ENCODE results near the gene CCDC85A.

The CCDC85A gene

DNA sequence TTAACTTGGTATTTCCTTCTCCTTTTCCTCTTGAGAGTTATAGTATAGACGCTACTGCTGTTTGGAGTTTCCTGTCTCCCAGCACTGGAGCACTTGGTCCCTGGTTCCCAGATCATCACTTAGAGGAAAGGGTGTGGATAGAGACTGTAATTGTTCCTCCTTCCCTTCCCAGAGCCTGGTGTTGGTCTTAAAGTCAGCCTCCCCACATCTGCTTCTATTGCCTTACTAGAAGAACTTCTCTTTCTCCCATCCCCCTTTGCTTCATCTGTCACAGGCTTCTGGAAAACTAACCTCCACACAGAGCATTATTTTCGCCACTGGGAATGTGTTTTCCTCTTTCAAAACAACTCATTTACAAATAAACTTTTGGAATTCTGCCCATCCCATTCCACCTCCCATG is 131.0 kb downstream of the CCDC85A start:
- H3K9me3 Mint-ChIP-seq = peaks cover 2% of the 10 kb centered on the region
- H3K4me3 Mint-ChIP-seq = no peak overlapping the region
- TF ChIP-seq, protein P1, sequence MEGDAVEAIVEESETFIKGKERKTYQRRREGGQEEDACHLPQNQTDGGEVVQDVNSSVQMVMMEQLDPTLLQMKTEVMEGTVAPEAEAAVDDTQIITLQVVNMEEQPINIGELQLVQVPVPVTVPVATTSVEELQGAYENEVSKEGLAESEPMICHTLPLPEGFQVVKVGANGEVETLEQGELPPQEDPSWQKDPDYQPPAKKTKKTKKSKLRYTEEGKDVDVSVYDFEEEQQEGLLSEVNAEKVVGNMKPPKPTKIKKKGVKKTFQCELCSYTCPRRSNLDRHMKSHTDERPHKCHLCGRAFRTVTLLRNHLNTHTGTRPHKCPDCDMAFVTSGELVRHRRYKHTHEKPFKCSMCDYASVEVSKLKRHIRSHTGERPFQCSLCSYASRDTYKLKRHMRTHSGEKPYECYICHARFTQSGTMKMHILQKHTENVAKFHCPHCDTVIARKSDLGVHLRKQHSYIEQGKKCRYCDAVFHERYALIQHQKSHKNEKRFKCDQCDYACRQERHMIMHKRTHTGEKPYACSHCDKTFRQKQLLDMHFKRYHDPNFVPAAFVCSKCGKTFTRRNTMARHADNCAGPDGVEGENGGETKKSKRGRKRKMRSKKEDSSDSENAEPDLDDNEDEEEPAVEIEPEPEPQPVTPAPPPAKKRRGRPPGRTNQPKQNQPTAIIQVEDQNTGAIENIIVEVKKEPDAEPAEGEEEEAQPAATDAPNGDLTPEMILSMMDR (IDR thresholded peaks at IDR 0.05; ENCODE audit: unreplicated experiment in 3 of 3) = no peak
- no peaks in the 10 kb centered on the region for H3K36me3 Mint-ChIP-seq (ENCODE audit: low read depth)
- peak overlapping the region in 2 of 3 experiments; percentile 4 to 30 for H3K27ac Mint-ChIP-seq
- H3K4me1 Mint-ChIP-seq = peaks cover 32% of the 10 kb centered on the region
- H3K27me3 Mint-ChIP-seq (ENCODE audit: low read depth) = no peaks in the 10 kb centered on the region

DNA sequence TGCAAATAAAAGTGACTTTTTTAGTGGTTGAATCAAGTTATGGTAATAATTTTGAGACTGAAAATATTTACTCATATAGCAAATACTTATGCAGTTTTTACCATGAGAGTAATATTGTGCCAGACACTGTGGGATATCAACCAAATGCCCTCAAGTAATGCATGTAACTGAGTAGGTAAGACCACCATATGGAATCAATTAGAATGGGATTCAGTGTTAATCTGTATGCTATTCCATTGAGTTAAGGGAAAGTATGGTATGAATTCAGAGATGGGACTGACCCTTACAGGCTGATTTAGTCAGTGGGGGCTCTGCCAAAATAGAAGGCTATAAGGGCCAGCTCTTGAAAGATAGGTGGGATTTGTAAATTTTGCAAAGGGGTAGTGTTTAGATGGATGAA is 131.6 kb downstream of the CCDC85A start:
- TF ChIP-seq, protein P1 (IDR thresholded peaks at IDR 0.05; ENCODE audit: unreplicated experiment in 3 of 3) = no peak
- Mint-ChIP-seq H3K27me3 (ENCODE audit: low read depth) (no peaks in the 10 kb centered on the region), H3K4me1 (peaks cover 26% of the 10 kb centered on the region), H3K27ac (peak overlapping the region in 1 of 3 experiments; percentile 30), H3K4me3 (no peak overlapping the region), H3K9me3 (peaks cover 5% of the 10 kb centered on the region), H3K36me3 (ENCODE audit: low read depth) (no peaks in the 10 kb centered on the region)

DNA sequence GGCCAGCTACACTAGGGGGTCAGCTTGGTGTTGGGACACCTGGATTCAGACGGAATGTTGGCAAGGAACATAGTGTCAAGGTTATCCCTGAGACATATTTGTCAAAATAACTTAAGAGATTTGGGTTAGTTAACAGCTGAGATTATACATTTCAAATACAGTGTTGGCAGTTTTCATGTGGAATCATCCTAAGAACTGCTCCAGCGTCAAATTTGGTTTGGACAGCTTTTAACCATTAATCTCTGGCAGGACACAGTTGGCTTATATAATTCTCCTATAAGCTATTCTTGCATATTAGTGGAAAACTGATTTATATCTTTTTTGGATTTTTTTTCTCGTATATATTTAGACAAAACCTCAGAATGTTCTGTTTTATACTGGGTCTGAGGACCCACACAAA is 132.2 kb downstream of the CCDC85A start:
- peaks cover 6% of the 10 kb centered on the region for H3K9me3 Mint-ChIP-seq
- H3K27ac Mint-ChIP-seq = peak overlapping the region in 1 of 3 experiments; percentile 30
- TF ChIP-seq, protein P1 (IDR thresholded peaks at IDR 0.05; ENCODE audit: unreplicated experiment in 3 of 3) = no peak
- H3K36me3 Mint-ChIP-seq (ENCODE audit: low read depth) = no peaks in the 10 kb centered on the region
- no peak overlapping the region for H3K4me3 Mint-ChIP-seq
- H3K4me1 Mint-ChIP-seq = peaks cover 24% of the 10 kb centered on the region
- H3K27me3 Mint-ChIP-seq (ENCODE audit: low read depth) = no peaks in the 10 kb centered on the region

DNA sequence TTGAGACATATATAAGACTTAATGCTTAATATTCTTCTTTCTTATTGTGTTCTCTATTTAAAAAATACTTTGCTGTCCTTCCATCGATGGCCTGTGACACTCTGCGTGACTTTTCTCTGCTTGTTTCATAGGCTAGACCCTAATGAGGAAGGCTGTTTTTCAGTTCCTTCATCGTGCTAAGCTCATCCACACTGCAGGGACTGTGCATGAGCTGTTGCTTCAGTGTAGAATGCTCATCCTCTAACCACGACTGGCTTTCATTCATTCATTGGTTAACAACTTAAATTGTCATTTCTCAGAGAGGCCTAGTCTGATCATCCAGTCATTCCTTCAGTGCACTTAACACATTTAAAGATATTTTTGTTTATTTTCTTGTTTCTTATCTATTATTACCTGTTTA is 134.4 kb downstream of the CCDC85A start:
- no peak overlapping the region for H3K27ac Mint-ChIP-seq
- no peaks in the 10 kb centered on the region for H3K27me3 Mint-ChIP-seq (ENCODE audit: low read depth)
- H3K4me3 Mint-ChIP-seq = no peak overlapping the region
- peaks cover 10% of the 10 kb centered on the region for H3K9me3 Mint-ChIP-seq
- no peaks in the 10 kb centered on the region for H3K36me3 Mint-ChIP-seq (ENCODE audit: low read depth)
- TF ChIP-seq, protein P1 (IDR thresholded peaks at IDR 0.05; ENCODE audit: unreplicated experiment in 3 of 3) = no peak
- H3K4me1 Mint-ChIP-seq = peaks cover 23% of the 10 kb centered on the region

DNA sequence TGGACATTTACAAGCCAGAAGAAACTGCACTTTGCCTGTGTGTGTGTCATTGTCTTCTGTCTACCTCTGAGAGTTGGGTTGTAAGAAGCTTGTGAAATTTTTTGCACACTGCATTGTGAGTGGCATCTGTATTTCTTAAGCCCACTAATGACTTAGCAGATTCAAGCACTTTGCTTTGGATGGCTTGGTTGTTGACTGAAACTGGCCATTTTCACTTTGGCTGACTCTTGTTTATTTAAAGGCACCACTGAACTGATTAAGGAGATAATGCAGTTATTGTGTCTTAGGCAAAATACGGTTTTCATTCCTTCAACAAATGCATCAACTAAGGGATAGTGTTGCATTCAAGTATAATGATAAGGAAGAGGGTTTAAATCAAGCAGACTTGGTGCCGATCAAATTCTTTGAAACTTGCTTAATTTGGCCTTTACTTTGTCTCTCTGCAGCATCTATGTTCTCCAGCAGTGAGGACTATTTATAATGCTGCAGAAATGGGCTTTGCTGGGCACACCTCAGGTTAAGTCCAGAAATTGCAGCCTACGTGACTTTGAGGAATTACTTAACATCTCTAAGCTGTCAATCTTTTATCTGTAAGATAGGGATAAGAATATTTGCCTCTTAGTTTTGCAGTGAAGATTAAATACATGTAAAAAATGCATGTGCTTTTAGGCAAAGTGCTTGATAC is 142.0 kb downstream of the CCDC85A start:
- Mint-ChIP-seq H3K27ac (no peak overlapping the region), H3K4me1 (no peaks in the 10 kb centered on the region), H3K9me3 (peaks cover 8% of the 10 kb centered on the region), H3K27me3 (ENCODE audit: low read depth) (no peaks in the 10 kb centered on the region), H3K4me3 (no peak overlapping the region), H3K36me3 (ENCODE audit: low read depth) (no peaks in the 10 kb centered on the region)
- TF ChIP-seq, protein P1 (IDR thresholded peaks at IDR 0.05; ENCODE audit: unreplicated experiment in 3 of 3) = no peak

DNA sequence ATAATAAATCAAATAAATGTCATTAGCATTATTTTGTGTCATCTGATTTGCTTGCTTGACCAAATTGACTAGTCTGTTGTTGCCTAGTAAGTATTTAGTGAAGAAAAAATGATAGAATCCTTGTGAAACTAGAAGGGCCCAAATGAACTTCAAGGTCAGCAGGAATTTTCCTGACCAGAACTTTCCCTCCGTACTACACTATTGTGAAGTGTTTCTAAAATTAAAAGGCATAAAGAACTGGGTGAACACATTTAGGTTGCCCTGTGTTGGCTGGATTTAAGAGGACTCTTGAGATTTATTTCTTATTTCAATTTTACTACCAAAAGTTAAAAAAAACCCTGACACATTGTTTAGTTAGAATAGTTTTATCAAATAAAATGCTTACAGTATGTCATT is 142.6 kb downstream of the CCDC85A start:
- peaks cover 4% of the 10 kb centered on the region for H3K9me3 Mint-ChIP-seq
- H3K27me3 Mint-ChIP-seq (ENCODE audit: low read depth) = no peaks in the 10 kb centered on the region
- no peaks in the 10 kb centered on the region for H3K36me3 Mint-ChIP-seq (ENCODE audit: low read depth)
- H3K4me1 Mint-ChIP-seq = no peaks in the 10 kb centered on the region
- H3K27ac Mint-ChIP-seq = no peak overlapping the region
- TF ChIP-seq, protein P1 (IDR thresholded peaks at IDR 0.05; ENCODE audit: unreplicated experiment in 3 of 3) = no peak
- no peak overlapping the region for H3K4me3 Mint-ChIP-seq
